GM12878 (cell line): Measurements from ENCODE around the gene BHLHE41. TPM values are rescaled to one million over a fixed set of nuclear protein-coding genes. Genes with fewer than 3 reads are reported as not detected.

Experiments
- ATAC-seq: fragments of 200-7000 bp; cut with Tn5 transposase; 3 replicates; pipeline ENCODE4 v1.9.1; 2020; ENCODE audit warnings: mild to moderate bottlenecking, moderate library complexity
- BruUV-seq: library from RNA; stranded (reverse); fragments of 400-500 nt; replicated peaks from 2 replicates; lab custom pipeline; 2021; lab: Mats Ljungman, UMichigan
- CTCF ChIA-PET: fragments of 300-600 bp; sonication (Branson Sonifier 250); formaldehyde crosslinking; extraction: SDS; loops from one replicate; lab custom pipeline; 2021; ENCODE audit warnings: inconsistent platforms; lab: Yijun Ruan, JAX
- POLR2A ChIA-PET: fragments of 350-600 bp; formaldehyde crosslinking; extraction: SDS; loops from one replicate; lab custom pipeline; 2021; ENCODE audit warnings: inconsistent platforms; lab: Charles Lee
- RAD21 ChIA-PET: fragments of 300-600 bp; sonication (Branson Sonifier 250); formaldehyde crosslinking; loops from one replicate; lab custom pipeline; 2023; ENCODE audit warnings: antibody characterized with exemption; ENCODE audit not compliant: unreplicated experiment; lab: Charles Lee
- SMC1A ChIA-PET: fragments of 300-600 bp; sonication (Branson Sonifier 250); formaldehyde crosslinking; loops from one replicate; lab custom pipeline; 2023; ENCODE audit not compliant: unreplicated experiment, uncharacterized antibody; lab: Charles Lee
- DNase-seq: peaks from one replicate; pipeline ENCODE4 v3.0.0-alpha.2; 2011; ENCODE audit warnings: low read depth, low spot score
- FAIRE-seq: peaks from 3 replicates; lab custom pipeline; 2011; peaks lifted over from hg19 to GRCh38; lab: Jason Lieb, UNC
- H2AFZ ChIP-seq: 2 replicates; pipeline ENCODE4 v1.6.0; 2011; ENCODE audit warnings: low read depth, low read length, control low read depth; ENCODE audit not compliant: control insufficient read depth
- H3K27ac ChIP-seq: 2 replicates; pipeline ENCODE4 v1.5.1; 2011; ENCODE audit warnings: control low read depth; ENCODE audit not compliant: control insufficient read depth, insufficient read depth
- H3K27me3 ChIP-seq, 2 experiments: replicated peaks in 1 of 2; 2 replicates each; pipeline versions ENCODE4 v1.6.0 to v1.6.1; 2011; ENCODE audit warnings: low read length in 1 of 2; ENCODE audit not compliant: control insufficient read depth in 2 of 2, insufficient read depth in 2 of 2
- H3K36me3 ChIP-seq, 2 experiments: 2 replicates each; pipeline ENCODE4 v1.5.1; 2011; ENCODE audit warnings: low read length in 1 of 2; ENCODE audit not compliant: control insufficient read depth in 2 of 2, insufficient read depth in 2 of 2
- H3K4me1 ChIP-seq: 2 replicates; pipeline ENCODE4 v1.6.1; 2011; ENCODE audit warnings: mild to moderate bottlenecking, low read length, moderate library complexity, mixed read lengths; ENCODE audit not compliant: control insufficient read depth, insufficient read depth
- H3K4me2 ChIP-seq: 2 replicates; pipeline ENCODE4 v1.6.0; 2011; ENCODE audit warnings: control low read depth; ENCODE audit not compliant: control insufficient read depth, insufficient read depth
- H3K4me3 ChIP-seq: fragments of 200-600 bp; sonication (generic); 2 replicates; pipeline ENCODE4 v1.5.1; 2016
- H3K79me2 ChIP-seq: 2 replicates; pipeline ENCODE4 v1.6.0; 2011; ENCODE audit warnings: low read length; ENCODE audit not compliant: control insufficient read depth, insufficient read depth
- H3K9ac ChIP-seq: 2 replicates; pipeline ENCODE4 v1.8.0; 2011; ENCODE audit warnings: low read length, control low read depth, mixed read lengths; ENCODE audit not compliant: control insufficient read depth, insufficient read depth
- H3K9me3 ChIP-seq: replicated peaks from 3 replicates; pipeline ENCODE4 v1.5.1; 2011; ENCODE audit warnings: mild to moderate bottlenecking, low read length; ENCODE audit not compliant: control insufficient read depth, insufficient read depth
- H4K20me1 ChIP-seq: 2 replicates; pipeline ENCODE4 v1.6.0; 2011; ENCODE audit not compliant: control insufficient read depth, insufficient read depth
- BHLHE40 ChIP-seq, 2 experiments: fragments of 450-650 bp in 1 of 2; IDR thresholded peaks; 2 replicates each; pipeline ENCODE4 v1.6.1; 2011 to 2017; ENCODE audit warnings: low read depth in 2 of 2, borderline replicate concordance in 1 of 2, improper control_type of control experiment in 1 of 2, low read length in 1 of 2, mild to moderate bottlenecking in 1 of 2
- CBX3 ChIP-seq: fragments of 200-600 bp; sonication (generic); IDR thresholded peaks from 2 replicates; pipeline ENCODE4 v1.6.1; 2016; ENCODE audit warnings: low read depth, borderline replicate concordance
- CBX5 ChIP-seq: sonication (generic); IDR thresholded peaks from 2 replicates; pipeline ENCODE4 v1.6.1; 2016; ENCODE audit warnings: low read depth, moderate library complexity, mild to moderate bottlenecking, inconsistent platforms
- HDAC6 ChIP-seq: fragments of 200-600 bp; sonication (generic); IDR thresholded peaks from one replicate; pipeline ENCODE4 v1.8.0; 2017; ENCODE audit warnings: antibody characterized with exemption; ENCODE audit not compliant: unreplicated experiment
- LARP7 ChIP-seq: fragments of 450-650 bp; IDR thresholded peaks from 2 replicates; pipeline ENCODE4 v1.6.1; 2017; ENCODE audit warnings: mild to moderate bottlenecking
- SMAD5 ChIP-seq: IDR thresholded peaks from 2 replicates; pipeline ENCODE4 v1.6.1; 2016; ENCODE audit warnings: antibody characterized with exemption, low read depth
- SREBF1 ChIP-seq: IDR thresholded peaks from 2 replicates; pipeline ENCODE4 v1.6.1; 2012; ENCODE audit warnings: mild to moderate bottlenecking, low read length
- TCF3 ChIP-seq: IDR thresholded peaks from 2 replicates; pipeline ENCODE4 v1.6.1; 2012; ENCODE audit warnings: low read depth, mild to moderate bottlenecking, low read length, borderline replicate concordance; ENCODE audit not compliant: insufficient read depth
- WRNIP1 ChIP-seq: IDR thresholded peaks from 2 replicates; pipeline ENCODE4 v1.6.1; 2011; ENCODE audit warnings: low read depth, low read length, improper control_type of control experiment, borderline replicate concordance
- ZNF217 ChIP-seq: fragments of 450-650 bp; IDR thresholded peaks from 2 replicates; pipeline ENCODE4 v1.6.1; 2017; ENCODE audit warnings: antibody characterized with exemption, mild to moderate bottlenecking
- ZNF384 ChIP-seq: IDR thresholded peaks from 2 replicates; pipeline ENCODE4 v1.6.1; 2012; ENCODE audit warnings: low read depth, mild to moderate bottlenecking, low read length, improper control_type of control experiment, borderline replicate concordance
- WGBS: methylation state at CpG from one replicate; pipeline ENCODE4 v1.1.6; 2016; ENCODE audit warnings: low lambda C conversion rate; ENCODE audit not compliant: insufficient replicate concordance, insufficient coverage; ENCODE audit errors: missing lambda C conversion rate; 5-methylcytosine and 5-hydroxymethylcytosine counted together
- in situ Hi-C: fragments of 300-500 bp; cut with MboI; formaldehyde crosslinking; loops from 9 replicates; pipeline ENCODE4 v1.14.3; 2018; ENCODE audit warnings: mixed read lengths
- intact Hi-C: fragments of 100-400 bp; cut with micrococcal nuclease; formaldehyde crosslinking; loops from one replicate; pipeline ENCODE4 v1.14.2; 2022; ENCODE audit not compliant: unreplicated experiment
- polyA plus RNA-seq, 11 experiments: library from polyadenylated mRNA; depleted of rRNA in 4 of 11; unstranded in 6 of 11; stranded (reverse) in 5 of 11; fragments of >200 nt; fragmentation: Nextera tagmentation in 4 of 11; fragmentation: Illumina TruSeq in 1 of 11; extraction: Ambion mirVana in 4 of 11; extraction: Trizol in 1 of 11; gene quantifications; 1 replicate in 1 of 11; 2 replicates in 10 of 11; pipeline versions ENCODE4 v1.2.1 to v1.2.3, GENCODE V29; 2011 to 2016; ENCODE audit warnings: inconsistent platforms in 2 of 11, missing spikeins in 2 of 11, low read depth in 1 of 11
- total RNA-seq, 4 experiments: library from RNA; depleted of rRNA in 3 of 4; stranded (reverse); fragments of >200 nt in 3 of 4; fragmentation: Illumina TruSeq in 1 of 4; extraction: Trizol in 1 of 4; gene quantifications; 2 replicates each; pipeline versions ENCODE4 v1.2.1 to v1.2.3, GENCODE V29; 2013 to 2021
- TF ChIP-seq, protein P1 (sequence below): fragments of 450-650 bp; IDR thresholded peaks from 2 replicates; pipeline ENCODE4 v1.6.1; 2018; ENCODE audit warnings: mild to moderate bottlenecking, low read depth, moderate library complexity; ENCODE audit not compliant: partially characterized antibody
- TF ChIP-seq, protein P2 (sequence below): IDR thresholded peaks from 2 replicates; pipeline ENCODE4 v1.6.1; 2012; ENCODE audit warnings: low read depth, low read length, improper control_type of control experiment
- TF ChIP-seq, protein P3 (sequence below): IDR thresholded peaks from 2 replicates; pipeline ENCODE4 v1.6.1; 2011; ENCODE audit warnings: borderline replicate concordance, low read depth, mild to moderate bottlenecking, moderate library complexity, low read length; ENCODE audit not compliant: insufficient read depth, poor library complexity, severe bottlenecking
- TF ChIP-seq, protein P4 (sequence below): fragments of 450-650 bp; IDR thresholded peaks from 2 replicates; pipeline ENCODE4 v1.6.1; 2016; ENCODE audit warnings: mild to moderate bottlenecking

BHLHE41 gene
- total and polyA plus RNA-seq, 10 of the 15 experiments (the other 5 are each of a cell fraction or from before 2014, with no cell fraction given), result 0.02 to 1.5 (median 0.07) TPM; not detected in 3

DNA sequence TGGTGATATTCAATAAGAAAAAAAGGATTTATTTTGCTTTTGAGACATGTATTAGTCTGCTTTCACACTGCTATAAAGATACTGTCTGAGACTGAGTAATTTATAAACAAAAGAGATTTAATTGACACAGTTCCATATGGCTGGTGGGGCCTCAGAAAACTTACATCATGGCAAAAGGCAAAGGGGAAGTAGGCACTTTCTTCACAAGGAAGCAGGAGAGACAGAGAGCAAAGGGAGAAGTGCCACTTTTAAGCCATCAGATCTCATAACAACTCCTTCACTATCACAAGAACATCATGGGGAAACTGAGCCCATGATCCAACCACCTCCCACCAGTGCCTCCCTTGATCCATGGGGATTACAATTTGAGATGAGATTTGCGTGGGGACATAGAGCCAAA, 43.9 kb downstream of the BHLHE41 start:
- FAIRE-seq, result no peak

More for the DNA sequence above, 43.9 kb downstream of the BHLHE41 start:
- H2AFZ ChIP-seq, result no peak overlapping the region
- no peak overlapping the region for H3K4me3 ChIP-seq
- no peaks in the 10 kb centered on the region for H3K27me3 ChIP-seq
- no peaks in the 10 kb centered on the region for H3K4me1 ChIP-seq
- no peak for DNase-seq
- 5% methylated on average over 1 of the region's 1 CpG for WGBS
- H3K4me2 ChIP-seq, result no peak overlapping the region
- ChIA-PET POLR2A (no interaction called here), CTCF (no interaction called here), SMC1A (no interaction called here), RAD21 (no interaction called here)
- TF ChIP-seq CBX3, result no peak
- no peak for TF ChIP-seq SMAD5
- TF ChIP-seq, protein P1, sequence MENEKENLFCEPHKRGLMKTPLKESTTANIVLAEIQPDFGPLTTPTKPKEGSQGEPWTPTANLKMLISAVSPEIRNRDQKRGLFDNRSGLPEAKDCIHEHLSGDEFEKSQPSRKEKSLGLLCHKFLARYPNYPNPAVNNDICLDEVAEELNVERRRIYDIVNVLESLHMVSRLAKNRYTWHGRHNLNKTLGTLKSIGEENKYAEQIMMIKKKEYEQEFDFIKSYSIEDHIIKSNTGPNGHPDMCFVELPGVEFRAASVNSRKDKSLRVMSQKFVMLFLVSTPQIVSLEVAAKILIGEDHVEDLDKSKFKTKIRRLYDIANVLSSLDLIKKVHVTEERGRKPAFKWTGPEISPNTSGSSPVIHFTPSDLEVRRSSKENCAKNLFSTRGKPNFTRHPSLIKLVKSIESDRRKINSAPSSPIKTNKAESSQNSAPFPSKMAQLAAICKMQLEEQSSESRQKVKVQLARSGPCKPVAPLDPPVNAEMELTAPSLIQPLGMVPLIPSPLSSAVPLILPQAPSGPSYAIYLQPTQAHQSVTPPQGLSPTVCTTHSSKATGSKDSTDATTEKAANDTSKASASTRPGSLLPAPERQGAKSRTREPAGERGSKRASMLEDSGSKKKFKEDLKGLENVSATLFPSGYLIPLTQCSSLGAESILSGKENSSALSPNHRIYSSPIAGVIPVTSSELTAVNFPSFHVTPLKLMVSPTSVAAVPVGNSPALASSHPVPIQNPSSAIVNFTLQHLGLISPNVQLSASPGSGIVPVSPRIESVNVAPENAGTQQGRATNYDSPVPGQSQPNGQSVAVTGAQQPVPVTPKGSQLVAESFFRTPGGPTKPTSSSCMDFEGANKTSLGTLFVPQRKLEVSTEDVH, result no peak
- no peak for TF ChIP-seq ZNF217
- TF ChIP-seq, protein P2, sequence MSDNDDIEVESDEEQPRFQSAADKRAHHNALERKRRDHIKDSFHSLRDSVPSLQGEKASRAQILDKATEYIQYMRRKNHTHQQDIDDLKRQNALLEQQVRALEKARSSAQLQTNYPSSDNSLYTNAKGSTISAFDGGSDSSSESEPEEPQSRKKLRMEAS, result no peak
- no peak for TF ChIP-seq ZNF384
- no peak for TF ChIP-seq CBX5
- no peak for TF ChIP-seq LARP7
- TF ChIP-seq HDAC6, result no peak
- no peak for TF ChIP-seq BHLHE40 (IDR thresholded peaks at IDR 0.05; ENCODE audit: borderline replicate concordance in 1 of 2, low read depth in 2 of 2, low read length in 1 of 2)
- TF ChIP-seq, protein P3, sequence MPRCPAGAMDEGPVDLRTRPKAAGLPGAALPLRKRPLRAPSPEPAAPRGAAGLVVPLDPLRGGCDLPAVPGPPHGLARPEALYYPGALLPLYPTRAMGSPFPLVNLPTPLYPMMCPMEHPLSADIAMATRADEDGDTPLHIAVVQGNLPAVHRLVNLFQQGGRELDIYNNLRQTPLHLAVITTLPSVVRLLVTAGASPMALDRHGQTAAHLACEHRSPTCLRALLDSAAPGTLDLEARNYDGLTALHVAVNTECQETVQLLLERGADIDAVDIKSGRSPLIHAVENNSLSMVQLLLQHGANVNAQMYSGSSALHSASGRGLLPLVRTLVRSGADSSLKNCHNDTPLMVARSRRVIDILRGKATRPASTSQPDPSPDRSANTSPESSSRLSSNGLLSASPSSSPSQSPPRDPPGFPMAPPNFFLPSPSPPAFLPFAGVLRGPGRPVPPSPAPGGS, result no peak
- no peak for TF ChIP-seq WRNIP1
- TF ChIP-seq TCF3, result no peak
- no peak for TF ChIP-seq SREBF1
- TF ChIP-seq, protein P4, sequence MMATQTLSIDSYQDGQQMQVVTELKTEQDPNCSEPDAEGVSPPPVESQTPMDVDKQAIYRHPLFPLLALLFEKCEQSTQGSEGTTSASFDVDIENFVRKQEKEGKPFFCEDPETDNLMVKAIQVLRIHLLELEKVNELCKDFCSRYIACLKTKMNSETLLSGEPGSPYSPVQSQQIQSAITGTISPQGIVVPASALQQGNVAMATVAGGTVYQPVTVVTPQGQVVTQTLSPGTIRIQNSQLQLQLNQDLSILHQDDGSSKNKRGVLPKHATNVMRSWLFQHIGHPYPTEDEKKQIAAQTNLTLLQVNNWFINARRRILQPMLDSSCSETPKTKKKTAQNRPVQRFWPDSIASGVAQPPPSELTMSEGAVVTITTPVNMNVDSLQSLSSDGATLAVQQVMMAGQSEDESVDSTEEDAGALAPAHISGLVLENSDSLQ, result no peak
- no peaks in the 10 kb centered on the region; the same call in 2 of the 3 replicates for H3K9me3 ChIP-seq
- in situ Hi-C loops (no loop called here), intact Hi-C loops (no loop called here)
- ATAC-seq, result no peak
- no peak overlapping the region for H3K27ac ChIP-seq
- no peaks in the 10 kb centered on the region for H3K36me3 ChIP-seq
- BruUV-seq, result no TSS peak
- no peak overlapping the region for H3K9ac ChIP-seq
- no peaks in the 10 kb centered on the region for H4K20me1 ChIP-seq
- no peaks in the 10 kb centered on the region for H3K79me2 ChIP-seq
